H1 (cell line): ENCODE data around the gene POTEE. TPM values are rescaled to one million over a fixed set of nuclear protein-coding genes. Genes with fewer than 3 reads are reported as not detected.
"Not testable (repeated sequence)": the region's sequence is repeated elsewhere in the genome, so short reads cannot be mapped to it uniquely, and the experiment has no call there.

Experiments
- CTCF ChIA-PET: fragments of 300-600 bp; sonication (Branson Sonifier 250); formaldehyde crosslinking; loops from one replicate; lab custom pipeline; 2021; ENCODE audit not compliant: partially characterized antibody; lab: Charles Lee
- POLR2A ChIA-PET: fragments of 300-600 bp; sonication (Branson Sonifier 250); formaldehyde crosslinking; loops from one replicate; lab custom pipeline; 2021; ENCODE audit warnings: inconsistent platforms; ENCODE audit not compliant: partially characterized antibody; lab: Charles Lee
- DNase-seq, 2 experiments: peaks; one replicate each; pipeline versions ENCODE4 v3.0.0 to v3.0.0-alpha.2; 2010 to 2022; ENCODE audit warnings: low spot score in 2 of 2, low read depth in 1 of 2, mixed read lengths in 1 of 2
- FAIRE-seq: peaks from 2 replicates; lab custom pipeline; 2011; peaks lifted over from hg19 to GRCh38; lab: Jason Lieb, UNC
- H2AFZ ChIP-seq: 2 replicates; pipeline ENCODE4 v1.8.1; 2012; ENCODE audit warnings: low read length, inconsistent platforms
- H2AK5ac ChIP-seq: 2 replicates; pipeline ENCODE4 v1.6.1; 2013; ENCODE audit warnings: low read depth, low read length
- H2BK120ac ChIP-seq: replicated peaks from 2 replicates; pipeline ENCODE3; 2013; ENCODE audit warnings: low read depth, low read length, inconsistent platforms
- H2BK12ac ChIP-seq: 2 replicates; pipeline ENCODE4 v1.6.1; 2013; ENCODE audit warnings: low read depth, low read length
- H2BK15ac ChIP-seq: 2 replicates; pipeline ENCODE4 v1.6.1; 2013; ENCODE audit warnings: low read length
- H2BK20ac ChIP-seq: 2 replicates; pipeline ENCODE4 v1.6.1; 2013; ENCODE audit warnings: low read length
- H2BK5ac ChIP-seq: 2 replicates; pipeline ENCODE4 v1.6.1; 2013; ENCODE audit warnings: low read depth, low read length
- H3K14ac ChIP-seq: 2 replicates; pipeline ENCODE4 v1.6.1; 2013; ENCODE audit warnings: inconsistent platforms; ENCODE audit not compliant: insufficient read length
- H3K18ac ChIP-seq: 2 replicates; pipeline ENCODE4 v1.6.1; 2013; ENCODE audit warnings: low read length; ENCODE audit errors: extremely low read depth
- H3K23ac ChIP-seq: 2 replicates; pipeline ENCODE4 v1.6.1; 2013; ENCODE audit warnings: inconsistent platforms; ENCODE audit not compliant: insufficient read length
- H3K23me2 ChIP-seq: 2 replicates; pipeline ENCODE4 v1.6.1; 2013; ENCODE audit warnings: low read depth, low read length
- H3K27ac ChIP-seq: 2 replicates; pipeline ENCODE4 v1.6.1; 2011; ENCODE audit warnings: low read depth, low read length, inconsistent platforms
- H3K27me3 ChIP-seq, 4 experiments: replicated peaks in 1 of 4; 1 replicate in 1 of 4; 2 replicates in 3 of 4; pipeline versions ENCODE4 v1.6.1 to v1.8.1; 2011 to 2013; ENCODE audit warnings: low read length in 3 of 4, mild to moderate bottlenecking in 3 of 4, inconsistent platforms in 2 of 4, mixed read lengths in 2 of 4, moderate library complexity in 1 of 4; ENCODE audit not compliant: control insufficient read depth in 3 of 4, insufficient read depth in 3 of 4; ENCODE audit errors: extremely low read depth in 1 of 4
- H3K36me3 ChIP-seq, 4 experiments: 2 replicates each; pipeline versions ENCODE4 v1.6.1 to v1.8.1; 2011 to 2013; ENCODE audit warnings: mild to moderate bottlenecking in 4 of 4, low read length in 3 of 4, moderate library complexity in 2 of 4, control low read depth in 1 of 4, inconsistent platforms in 1 of 4; ENCODE audit not compliant: insufficient read depth in 4 of 4, control insufficient read depth in 2 of 4
- H3K4ac ChIP-seq: replicated peaks from 2 replicates; pipeline ENCODE3; 2013; ENCODE audit warnings: low read length, low read depth, mixed read lengths, inconsistent platforms; ENCODE audit not compliant: insufficient read length
- H3K4me1 ChIP-seq, 4 experiments: replicated peaks in 1 of 4; 1 replicate in 1 of 4; 2 replicates in 3 of 4; pipeline versions ENCODE4 v1.6.1 to v1.8.1; 2011 to 2013; ENCODE audit warnings: low read length in 3 of 4, inconsistent platforms in 2 of 4, mixed read lengths in 1 of 4; ENCODE audit not compliant: insufficient read depth in 4 of 4, control insufficient read depth in 3 of 4
- H3K4me2 ChIP-seq, 2 experiments: 2 replicates each; pipeline versions ENCODE4 v1.6.1 to v1.8.1; 2011 to 2013; ENCODE audit warnings: low read depth in 2 of 2, low read length in 2 of 2, control low read depth in 1 of 2, inconsistent platforms in 1 of 2, mild to moderate bottlenecking in 1 of 2; ENCODE audit not compliant: insufficient read depth in 1 of 2
- H3K4me3 ChIP-seq, 4 experiments: fragments of 200-600, 300-600 bp in 1 of 4; sonication (generic), shearing (Covaris generic), sonication (Bioruptor Twin) in 1 of 4; 2 replicates each; pipeline versions ENCODE4 v1.5.1 to v1.8.1; 2011 to 2016; ENCODE audit warnings: low read length in 4 of 4, low read depth in 3 of 4, control low read depth in 2 of 4, inconsistent platforms in 2 of 4, mild to moderate bottlenecking in 2 of 4, mixed read lengths in 1 of 4, moderate library complexity in 1 of 4; ENCODE audit not compliant: insufficient read depth in 2 of 4; ENCODE audit errors: extremely low read depth in 1 of 4
- H3K56ac ChIP-seq: replicated peaks from 2 replicates; pipeline ENCODE3; 2013; ENCODE audit warnings: low read depth, mild to moderate bottlenecking, mixed read lengths, low read length, inconsistent platforms; ENCODE audit not compliant: insufficient read length
- H3K79me1 ChIP-seq: 2 replicates; pipeline ENCODE4 v1.6.1; 2013; ENCODE audit warnings: low read depth, low read length, control low read depth
- H3K79me2 ChIP-seq, 2 experiments: 2 replicates each; pipeline versions ENCODE4 v1.6.1 to v1.8.1; 2012 to 2013; ENCODE audit warnings: low read length in 2 of 2, mild to moderate bottlenecking in 2 of 2, inconsistent platforms in 1 of 2; ENCODE audit not compliant: insufficient read depth in 2 of 2, control insufficient read depth in 1 of 2
- H3K9ac ChIP-seq, 4 experiments: replicated peaks in 1 of 4; 1 replicate in 1 of 4; 2 replicates in 3 of 4; pipeline versions ENCODE4 v1.6.1 to v1.8.1; 2011 to 2013; ENCODE audit warnings: low read depth in 3 of 4, low read length in 3 of 4, control low read depth in 2 of 4, mild to moderate bottlenecking in 2 of 4, moderate library complexity in 2 of 4, inconsistent platforms in 1 of 4; ENCODE audit errors: extremely low read depth in 1 of 4
- H3K9me3 ChIP-seq, 2 experiments: 2 replicates each; pipeline versions ENCODE4 v1.6.1 to v1.8.1; 2012 to 2013; ENCODE audit warnings: mild to moderate bottlenecking in 2 of 2, moderate library complexity in 2 of 2, control low read depth in 1 of 2, inconsistent platforms in 1 of 2, low read depth in 1 of 2, low read length in 1 of 2, mixed read lengths in 1 of 2; ENCODE audit not compliant: insufficient read depth in 2 of 2
- H4K20me1 ChIP-seq, 2 experiments: replicated peaks in 1 of 2; 2 replicates each; pipeline versions ENCODE3 to v1.8.1; 2011 to 2013; ENCODE audit warnings: inconsistent platforms in 2 of 2, low read length in 2 of 2, mild to moderate bottlenecking in 1 of 2; ENCODE audit not compliant: insufficient read depth in 2 of 2, control insufficient read depth in 1 of 2
- H4K5ac ChIP-seq: 2 replicates; pipeline ENCODE4 v1.6.1; 2013; ENCODE audit warnings: low read length, low read depth, mixed read lengths, inconsistent platforms; ENCODE audit not compliant: insufficient read length
- H4K8ac ChIP-seq: 2 replicates; pipeline ENCODE4 v1.8.0; 2013; ENCODE audit warnings: mild to moderate bottlenecking, moderate library complexity, low read length, inconsistent platforms; ENCODE audit not compliant: insufficient read depth; ENCODE audit errors: extremely low read depth
- H4K91ac ChIP-seq: replicated peaks from 2 replicates; pipeline ENCODE3; 2013; ENCODE audit warnings: low read length, mixed read lengths, inconsistent platforms; ENCODE audit not compliant: insufficient read length
- WGBS, 2 experiments: shearing (Covaris generic) in 1 of 2; methylation state at CpG; one replicate each; pipeline versions ENCODE4 v1.1.6 to v1.1.7; 2013 to 2015; ENCODE audit warnings: low lambda C conversion rate in 2 of 2, mixed read lengths in 2 of 2, inconsistent platforms in 1 of 2, low coverage in 1 of 2, missing lambda C conversion rate in 1 of 2; ENCODE audit not compliant: insufficient replicate concordance in 2 of 2, insufficient coverage in 1 of 2, insufficient read length in 1 of 2; ENCODE audit errors: extremely low coverage in 1 of 2, missing lambda C conversion rate in 1 of 2; 5-methylcytosine and 5-hydroxymethylcytosine counted together
- polyA plus RNA-seq, 7 experiments: library from polyadenylated mRNA; depleted of rRNA in 3 of 7; stranded (reverse) in 5 of 7; unstranded in 2 of 7; fragments of >200 nt in 5 of 7; fragments of 200-250 nt in 2 of 7; gene quantifications; 1 replicate in 5 of 7; 2 replicates in 1 of 7; 4 replicates in 1 of 7; pipeline versions ENCODE4 v1.2.1 to v1.2.3, GENCODE V29; 2011 to 2013; ENCODE audit warnings: missing spikeins in 2 of 7, mixed read lengths in 2 of 7
- total RNA-seq: library from RNA; stranded (reverse); fragmentation: NEBNext Ultra II Directional; extraction: Animal tissue kit (Norgen Biotek cat#: 25700); gene quantifications from 2 replicates; pipeline ENCODE4 v1.2.1, GENCODE V29; 2021

Gene POTEE
- total and polyA plus RNA-seq, 2 of the 8 experiments (the other 6 are each of a cell fraction or from before 2014, with no cell fraction given) = 0.30 to 0.41 TPM

DNA sequence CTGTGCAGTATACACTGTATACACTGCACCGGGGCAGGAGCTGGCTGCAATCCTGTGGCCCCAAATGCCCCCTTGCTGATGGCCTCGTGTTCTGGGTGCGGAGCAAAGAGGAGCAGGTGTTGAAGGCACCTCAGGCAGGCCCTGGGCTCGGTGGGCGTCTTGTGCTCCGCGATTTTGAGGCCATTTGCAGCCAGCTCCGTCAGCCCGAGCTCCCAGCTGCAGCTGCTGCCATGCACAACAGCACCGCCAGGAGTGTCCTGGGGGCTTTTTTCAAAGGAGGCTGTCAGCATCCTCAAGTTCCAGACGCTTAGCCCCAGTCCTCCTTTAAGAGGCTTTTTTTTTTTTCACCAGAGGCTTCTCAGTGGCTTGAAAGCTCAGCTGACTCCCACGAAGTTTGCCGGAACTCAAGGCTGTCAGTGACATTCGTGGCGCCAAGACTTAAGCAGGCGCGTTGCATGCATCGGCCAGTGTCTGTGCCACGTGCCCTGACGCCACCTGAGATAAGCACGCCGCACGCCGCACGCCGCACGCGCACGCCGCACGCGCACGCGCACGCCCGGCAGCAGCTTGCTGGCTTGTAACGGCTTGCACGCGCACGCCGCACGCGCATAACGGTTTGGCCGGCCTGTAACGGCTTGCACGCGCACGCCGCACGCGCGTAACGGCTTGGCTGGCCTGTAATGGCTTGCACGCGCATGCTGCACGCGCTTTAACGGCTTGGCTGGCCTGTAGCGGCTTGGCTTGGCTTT, 8.1 kb downstream of the POTEE start:
- H2BK5ac ChIP-seq, H3K56ac ChIP-seq, H2BK15ac ChIP-seq, H4K91ac ChIP-seq, H3K27me3 ChIP-seq, H3K4me3 ChIP-seq, H3K23ac ChIP-seq, H2AK5ac ChIP-seq, H3K4me2 ChIP-seq, CTCF ChIA-PET, H3K79me1 ChIP-seq, H3K23me2 ChIP-seq, H2BK20ac ChIP-seq, H3K79me2 ChIP-seq, H4K5ac ChIP-seq, DNase-seq, POLR2A ChIA-PET, H3K14ac ChIP-seq, H2BK12ac ChIP-seq, FAIRE-seq, H3K27ac ChIP-seq, H4K20me1 ChIP-seq, H2BK120ac ChIP-seq, H3K4ac ChIP-seq, H2AFZ ChIP-seq, H4K8ac ChIP-seq, H3K9ac ChIP-seq, H3K4me1 ChIP-seq, H3K36me3 ChIP-seq, H3K9me3 ChIP-seq, H3K18ac ChIP-seq: not testable (repeated sequence)
- WGBS, 2 experiments = no CpG with 5 or more reads among the region's 60 CpGs
